T-cell (primary cell): ENCODE measurements around the gene CCDC39. TPM values are rescaled to one million over a fixed set of nuclear protein-coding genes. Genes with fewer than 3 reads are reported as not detected.
"Not testable (repeated sequence)": the region's sequence is repeated elsewhere in the genome, so short reads cannot be mapped to it uniquely, and the experiment has no call there.

Experiments
- ATAC-seq, 4 experiments: fragments of 200-7000 bp in 3 of 4; fragments of 150-1000 bp in 1 of 4; cut with Tn5 transposase; replicated peaks in 1 of 4; 1 replicate in 3 of 4; 2 replicates in 1 of 4; pipeline ENCODE4 v1.10.0; 2021; ENCODE audit warnings: moderate library complexity in 3 of 4, mild to moderate bottlenecking in 2 of 4, moderate number of reproducible peaks in 1 of 4
- CTCF ChIA-PET, 2 donors: fragments of 300-600 bp; sonication (Branson Sonifier 250); formaldehyde crosslinking; loops; one replicate each; lab custom pipeline; 2022; ENCODE audit warnings: antibody characterized with exemption in 2 of 2; lab: Charles Lee
- POLR2A ChIA-PET, 2 donors: fragments of 300-600 bp; sonication (Branson Sonifier 250); formaldehyde crosslinking; loops; one replicate each; lab custom pipeline; 2022; ENCODE audit warnings: antibody characterized with exemption in 2 of 2; lab: Charles Lee
- DNase-seq, 35 experiments: peaks; one replicate each; pipeline versions ENCODE4 v3.0.0 to v3.0.0-alpha.2; 2013 to 2023
- H3K27ac ChIP-seq: one replicate; pipeline ENCODE4 v1.5.1; 2013; ENCODE audit warnings: low read length
- H3K27me3 ChIP-seq, 2 experiments: replicated peaks in 1 of 2; 1 replicate in 1 of 2; 2 replicates in 1 of 2; pipeline versions ENCODE4 v1.6.1 to v1.7.0; 2013; ENCODE audit warnings: low read length in 1 of 2, mixed read lengths in 1 of 2; ENCODE audit not compliant: control insufficient read depth in 2 of 2, insufficient read depth in 2 of 2; ENCODE audit errors: extremely low read depth in 1 of 2
- H3K36me3 ChIP-seq, 2 donors: 1 replicate in 1 of 2; 2 replicates in 1 of 2; pipeline versions ENCODE4 v1.6.1 to v1.7.0; 2013; ENCODE audit warnings: low read length in 1 of 2; ENCODE audit not compliant: control insufficient read depth in 2 of 2, insufficient read depth in 1 of 2; ENCODE audit errors: extremely low read depth in 1 of 2
- H3K4me1 ChIP-seq, 2 experiments: 1 replicate in 1 of 2; 2 replicates in 1 of 2; pipeline versions ENCODE4 v1.6.1 to v1.7.0; 2013; ENCODE audit warnings: low read length in 2 of 2, mixed read lengths in 1 of 2; ENCODE audit not compliant: insufficient read depth in 2 of 2, control insufficient read depth in 1 of 2; ENCODE audit errors: extremely low read depth in 1 of 2
- H3K4me3 ChIP-seq, 2 donors: 1 replicate in 1 of 2; 2 replicates in 1 of 2; pipeline versions ENCODE4 v1.5.1 to v1.7.0; 2013; ENCODE audit warnings: mild to moderate bottlenecking in 2 of 2, low read length in 1 of 2, moderate library complexity in 1 of 2; ENCODE audit not compliant: control insufficient read depth in 1 of 2; ENCODE audit errors: extremely low read depth in 1 of 2
- H3K9me3 ChIP-seq: 2 replicates; pipeline ENCODE4 v1.7.0; 2013
- H3K27ac Mint-ChIP-seq, 2 donors: one replicate each; pipeline ENCODE4 v1.8.0; 2020 to 2021; ENCODE audit warnings: mild to moderate bottlenecking in 2 of 2, mixed read lengths in 2 of 2
- H3K27me3 Mint-ChIP-seq, 2 donors: one replicate each; pipeline ENCODE4 v1.8.0; 2021 to 2022; ENCODE audit warnings: mixed read lengths in 2 of 2
- H3K36me3 Mint-ChIP-seq: one replicate; pipeline ENCODE4 v1.8.0; 2021; ENCODE audit warnings: mixed read lengths
- H3K4me1 Mint-ChIP-seq, 3 donors: one replicate each; pipeline ENCODE4 v1.8.0; 2020 to 2022; ENCODE audit warnings: mixed read lengths in 3 of 3, mild to moderate bottlenecking in 1 of 3
- H3K4me3 Mint-ChIP-seq, 3 donors: one replicate each; pipeline ENCODE4 v1.8.0; 2020 to 2022; ENCODE audit warnings: mild to moderate bottlenecking in 3 of 3, mixed read lengths in 3 of 3, moderate library complexity in 3 of 3
- H3K9me3 Mint-ChIP-seq, 3 donors: one replicate each; pipeline ENCODE4 v1.8.0; 2020 to 2022; ENCODE audit warnings: mixed read lengths in 3 of 3
- WGBS: methylation state at CpG from one replicate; pipeline ENCODE4 v1.1.5; 2013; ENCODE audit warnings: missing lambda C conversion rate; ENCODE audit not compliant: insufficient coverage; 5-methylcytosine and 5-hydroxymethylcytosine counted together
- total RNA-seq, 35 experiments: library from RNA in 6 of 35; stranded (reverse) in 6 of 35; fragments of 120-200 nt in 1 of 35; gene quantifications; one replicate each; pipeline versions ENCODE4 v1.2.1 to v1.2.4 and lab custom pipeline; 2013 to 2026

Gene CCDC39
- total RNA-seq, 5 donors from 2014 or later (not counting 1 experiment from before 2014, with no cell fraction given) = not detected

DNA sequence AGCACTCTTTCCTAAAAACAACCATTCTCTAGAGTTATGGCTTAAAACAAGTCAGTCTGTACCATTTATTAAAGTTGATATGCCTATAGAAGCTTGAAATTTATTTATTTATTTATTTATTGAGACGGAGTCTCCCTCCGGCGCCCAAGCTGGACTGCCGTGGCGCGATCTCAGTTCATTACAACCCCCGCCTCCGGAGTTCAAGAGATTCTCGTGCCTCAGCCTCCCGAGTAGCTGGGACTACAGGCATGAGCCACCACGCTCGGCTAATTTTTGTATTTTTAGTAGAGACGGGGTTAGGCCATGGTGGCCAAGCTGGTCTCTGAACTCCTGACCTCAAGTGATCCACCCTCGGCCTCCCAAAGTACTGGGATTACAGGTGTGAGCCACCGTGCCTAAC is 78.8 kb downstream of the CCDC39 start:
- CTCF ChIA-PET = no interaction called here
- H3K27ac Mint-ChIP-seq = no peak overlapping the region
- 95% methylated on average over 13 of the region's 15 CpGs for whole genome bisulfite sequencing

DNA sequence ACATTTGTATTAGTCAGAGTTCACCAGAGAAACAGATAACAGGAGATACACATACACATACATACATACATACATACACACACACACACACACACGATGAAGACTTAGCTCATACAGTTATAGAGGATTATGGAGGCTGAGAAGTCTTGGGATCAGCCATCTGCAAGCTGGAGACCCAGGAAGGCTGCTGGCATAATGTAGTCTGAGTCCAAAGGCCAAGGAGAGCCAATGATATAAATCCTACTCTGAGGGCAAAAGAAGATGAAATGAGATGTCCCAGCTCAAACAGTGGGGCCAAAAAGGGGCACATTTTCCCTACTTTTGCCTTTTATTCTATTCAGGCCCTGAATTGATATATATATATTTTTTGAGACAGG is 83.7 kb downstream of the CCDC39 start:
- ATAC-seq (no peak), DNase-seq (no peak)
- POLR2A ChIA-PET = no interaction called here
- no CpG with 5 or more reads among the region's 1 CpG for WGBS
- Mint-ChIP-seq H3K9me3 (no peaks in the 10 kb centered on the region), H3K27ac (no peak overlapping the region), H3K27me3 (peaks cover 46 to 49% of the 10 kb centered on the region in 2 donors), H3K4me1 (no peaks in the 10 kb centered on the region), H3K4me3 (no peak overlapping the region), H3K36me3 (no peaks in the 10 kb centered on the region)
- CTCF ChIA-PET = interaction anchor here in 1 of 2 donors (0.8 kb wide), 1 partner anchor 666 kb away, joined by 6 read pairs; no protein-coding TSS in a partner anchor
- H3K9me3 ChIP-seq = no peaks in the 10 kb centered on the region
- H3K27me3 ChIP-seq = peaks cover 0 to 3% of the 10 kb centered on the region in 2 experiments
- H3K4me3 ChIP-seq = no peak overlapping the region
- no peaks in the 10 kb centered on the region for H3K36me3 ChIP-seq
- H3K27ac ChIP-seq = no peak overlapping the region
- no peaks in the 10 kb centered on the region for H3K4me1 ChIP-seq

More for the DNA sequence above, 78.8 kb downstream of the CCDC39 start:
- Mint-ChIP-seq H3K4me3 (peak overlapping the region in 1 of 3 donors; percentile 46), H3K36me3 (peaks cover 24% of the 10 kb centered on the region), H3K9me3 (peaks cover 0 to 4% (median 0%) of the 10 kb centered on the region in 3 donors), H3K27me3 (peaks cover 21 to 23% of the 10 kb centered on the region in 2 donors), H3K4me1 (peaks cover 32 to 36% (median 33%) of the 10 kb centered on the region in 3 donors)
- H3K27ac ChIP-seq = no peak overlapping the region
- POLR2A ChIA-PET = interaction anchor here in 1 of 2 donors (0.5 kb wide), 1 partner anchor 70 kb away, joined by 5 read pairs; no protein-coding TSS in a partner anchor
- no peak for DNase-seq
- no peaks in the 10 kb centered on the region for H3K9me3 ChIP-seq
- peaks cover 0 to 2% of the 10 kb centered on the region in 2 experiments for H3K27me3 ChIP-seq
- H3K4me1 ChIP-seq = peaks cover 4 to 15% of the 10 kb centered on the region in 2 experiments
- H3K36me3 ChIP-seq = peaks cover 0 to 22% of the 10 kb centered on the region in 2 donors
- H3K4me3 ChIP-seq = no peak overlapping the region
- no peak for ATAC-seq

DNA sequence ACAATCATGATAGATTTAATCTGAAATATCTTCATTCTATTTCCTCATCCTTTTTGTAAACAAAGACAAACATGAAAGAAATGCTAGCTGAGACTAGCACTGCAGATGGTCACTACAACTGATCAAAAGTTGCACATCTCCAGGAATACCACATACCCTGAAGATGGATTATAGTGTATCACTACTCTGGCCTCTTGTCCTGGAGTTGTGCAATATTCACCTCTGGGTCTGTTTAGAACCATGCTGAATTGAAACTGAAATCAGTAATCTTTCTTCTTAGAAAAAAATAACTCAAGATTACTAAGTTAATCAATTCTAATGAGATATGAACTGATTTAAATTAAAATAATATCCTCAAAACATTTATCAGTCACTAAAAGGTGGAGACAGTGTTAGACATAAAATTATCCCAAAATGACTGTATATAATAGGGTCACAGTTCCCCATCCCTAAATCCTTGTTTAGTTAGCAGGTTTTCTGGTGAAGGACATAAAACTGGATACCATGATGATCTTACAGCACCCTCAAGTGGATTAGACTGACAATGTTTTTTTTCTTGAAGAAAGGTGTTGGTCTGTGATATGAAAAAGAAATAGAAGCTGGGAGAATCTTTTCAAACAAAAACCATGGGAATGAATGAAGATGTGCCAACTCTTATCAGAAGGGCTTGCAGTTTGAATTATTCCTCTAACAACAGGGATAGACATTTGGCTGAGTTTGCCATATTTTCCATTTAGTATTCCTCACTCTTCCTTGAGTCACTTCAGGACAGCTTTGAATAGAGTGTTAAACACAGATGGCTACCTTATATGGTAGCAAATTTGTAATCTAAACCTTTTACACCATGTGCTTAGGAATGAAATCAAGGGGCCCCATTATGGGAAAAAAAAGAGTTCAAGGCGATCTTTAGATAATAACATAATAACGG is 84.4 kb downstream of the CCDC39 start:
- Mint-ChIP-seq H3K9me3 (no peaks in the 10 kb centered on the region), H3K27me3 (peaks cover 46 to 49% of the 10 kb centered on the region in 2 donors), H3K4me1 (no peaks in the 10 kb centered on the region), H3K36me3 (no peaks in the 10 kb centered on the region), H3K27ac (no peak overlapping the region), H3K4me3 (no peak overlapping the region)
- no peak for ATAC-seq
- CTCF ChIA-PET = interaction anchor here in 1 of 2 donors (0.8 kb wide), 1 partner anchor 665 kb away, joined by 6 read pairs; no protein-coding TSS in a partner anchor
- peak in 1 of 35 experiments; percentile 14 for DNase-seq
- Histone ChIP-seq H3K4me1 (no peaks in the 10 kb centered on the region), H3K4me3 (no peak overlapping the region), H3K27ac (no peak overlapping the region), H3K9me3 (no peaks in the 10 kb centered on the region), H3K36me3 (no peaks in the 10 kb centered on the region), H3K27me3 (peaks cover 3% of the 10 kb centered on the region in 2 experiments)
- WGBS = no CpG with 5 or more reads among the region's 2 CpGs
- POLR2A ChIA-PET = no interaction called here

GRCh38 chr3:180593631-180594030 is 85.7 kb downstream of the CCDC39 start:
- H3K27me3 Mint-ChIP-seq = peaks cover 50 to 54% of the 10 kb centered on the region in 2 donors
- CTCF ChIA-PET, POLR2A ChIA-PET: not testable (repeated sequence)

GRCh38 chr3:180590396-180590795 is 88.9 kb downstream of the CCDC39 start:
- no peaks in the 10 kb centered on the region for H3K36me3 Mint-ChIP-seq
- no peak overlapping the region for H3K4me3 Mint-ChIP-seq
- CTCF ChIA-PET = no interaction called here
- ATAC-seq (no peak), DNase-seq (no peak)
- H3K4me3 ChIP-seq = no peak overlapping the region
- no peaks in the 10 kb centered on the region for H3K4me1 Mint-ChIP-seq
- no peak overlapping the region for H3K27ac ChIP-seq
- 93% methylated on average over 17 of the region's 23 CpGs for WGBS
- peaks cover 2 to 5% of the 10 kb centered on the region in 2 experiments for H3K27me3 ChIP-seq
- peaks cover 52 to 53% of the 10 kb centered on the region in 2 donors for H3K27me3 Mint-ChIP-seq
- POLR2A ChIA-PET = no interaction called here
- H3K36me3 ChIP-seq = no peaks in the 10 kb centered on the region
- no peaks in the 10 kb centered on the region for H3K9me3 Mint-ChIP-seq
- H3K9me3 ChIP-seq = no peaks in the 10 kb centered on the region
- H3K27ac Mint-ChIP-seq = no peak overlapping the region
- no peaks in the 10 kb centered on the region for H3K4me1 ChIP-seq

More at GRCh38 chr3:180593631-180594030, 85.7 kb downstream of the CCDC39 start:
- H3K4me1 ChIP-seq, H3K4me1 Mint-ChIP-seq, ATAC-seq, H3K27ac Mint-ChIP-seq, H3K4me3 Mint-ChIP-seq, H3K4me3 ChIP-seq, H3K36me3 Mint-ChIP-seq, H3K36me3 ChIP-seq, H3K27ac ChIP-seq, H3K9me3 ChIP-seq, H3K9me3 Mint-ChIP-seq, DNase-seq, H3K27me3 ChIP-seq: not testable (repeated sequence)
- WGBS = no CpG with 5 or more reads among the region's 7 CpGs

DNA sequence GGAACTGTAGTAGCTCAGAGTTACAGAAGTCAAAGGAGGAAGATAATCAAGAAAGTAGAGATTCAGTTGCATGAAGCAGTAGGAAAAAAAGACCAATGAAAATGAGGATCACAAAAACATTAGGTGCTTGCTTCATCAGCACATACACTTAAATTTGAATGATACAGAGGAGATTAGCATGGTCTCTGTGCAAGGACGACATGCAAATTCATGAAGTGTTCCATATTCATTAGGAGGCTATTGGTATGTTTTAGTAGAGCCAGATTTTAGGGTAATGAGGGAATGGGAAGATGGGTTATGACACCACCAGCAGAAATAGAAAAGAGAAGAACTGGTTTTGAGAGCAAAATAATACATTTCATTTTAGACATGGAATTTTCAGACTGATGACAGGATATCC is 98.4 kb downstream of the CCDC39 start:
- no peak overlapping the region for H3K27ac Mint-ChIP-seq
- no peak overlapping the region for H3K27ac ChIP-seq
- H3K36me3 Mint-ChIP-seq = no peaks in the 10 kb centered on the region
- no peaks in the 10 kb centered on the region for H3K9me3 Mint-ChIP-seq
- ChIA-PET CTCF (no interaction called here), POLR2A (no interaction called here)
- H3K4me1 Mint-ChIP-seq = no peaks in the 10 kb centered on the region
- peaks cover 18 to 33% of the 10 kb centered on the region in 2 donors for H3K27me3 Mint-ChIP-seq
- H3K4me1 ChIP-seq = no peaks in the 10 kb centered on the region
- H3K4me3 ChIP-seq = no peak overlapping the region
- DNase-seq (no peak), ATAC-seq (no peak)
- no peaks in the 10 kb centered on the region for H3K36me3 ChIP-seq
- no peaks in the 10 kb centered on the region for H3K9me3 ChIP-seq
- H3K27me3 ChIP-seq = peaks cover 3 to 7% of the 10 kb centered on the region in 2 experiments
- no peak overlapping the region for H3K4me3 Mint-ChIP-seq
- WGBS = 67% methylated on average over 1 of the region's 1 CpG
